ENCODE measurements around the gene KRTAP5-5.
"Not testable (repeated sequence)": the region's sequence is repeated elsewhere in the genome, so short reads cannot be mapped to it uniquely, and the experiment has no call there.

Gene KRTAP5-5

DNA sequence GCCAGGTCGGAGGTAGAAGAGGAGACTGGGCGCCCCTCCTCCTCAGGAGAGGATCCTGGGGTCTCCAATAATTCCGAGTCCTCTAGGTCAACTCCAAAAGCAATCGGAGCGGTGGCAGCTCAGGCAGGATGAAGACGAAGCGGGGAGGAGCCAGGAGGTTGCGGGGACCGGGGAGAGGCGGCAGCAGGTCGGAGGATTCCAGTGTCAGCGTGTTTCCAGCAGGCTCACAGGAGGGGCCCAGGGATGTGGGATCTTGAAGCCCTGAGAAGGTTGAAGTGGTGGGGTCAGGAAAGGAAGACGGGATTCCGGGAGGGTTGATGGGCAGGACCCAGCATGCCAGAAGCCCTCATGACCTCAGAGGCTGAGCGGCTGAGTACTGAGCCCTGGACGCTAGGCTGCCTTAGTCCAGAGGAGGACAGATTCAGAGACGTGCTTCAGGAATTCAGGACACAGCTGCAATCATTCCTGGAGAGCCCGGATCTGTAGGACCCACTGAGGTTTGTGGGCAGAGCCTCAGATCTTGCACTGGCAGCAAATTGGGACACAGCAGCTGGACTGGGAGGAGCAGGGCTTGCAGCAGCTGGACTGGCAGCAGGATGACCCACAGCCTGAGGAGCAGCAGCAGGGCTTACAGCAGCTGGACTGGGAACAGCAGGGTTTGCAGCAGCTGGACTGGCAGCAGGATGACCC, 22.3 kb upstream of the KRTAP5-5 start:
- not testable (repeated sequence) for H3K27ac ChIP-seq (ENCODE audit: low read depth, low read length); H2AFZ ChIP-seq (ENCODE audit: low read length, unreplicated experiment); H3K4me3 ChIP-seq (ENCODE audit: low read depth, low read length); H3K4me1 ChIP-seq (ENCODE audit: control insufficient read depth, insufficient read depth, low read length, unreplicated experiment); H3K36me3 ChIP-seq (ENCODE audit: insufficient read depth, low read length); H3K79me2 ChIP-seq (ENCODE audit: control insufficient read depth, insufficient read depth, low read length, unreplicated experiment)
- peaks cover 52% of the 10 kb centered on the region for H3K27me3 ChIP-seq (ENCODE audit: insufficient read depth, low read length)

DNA sequence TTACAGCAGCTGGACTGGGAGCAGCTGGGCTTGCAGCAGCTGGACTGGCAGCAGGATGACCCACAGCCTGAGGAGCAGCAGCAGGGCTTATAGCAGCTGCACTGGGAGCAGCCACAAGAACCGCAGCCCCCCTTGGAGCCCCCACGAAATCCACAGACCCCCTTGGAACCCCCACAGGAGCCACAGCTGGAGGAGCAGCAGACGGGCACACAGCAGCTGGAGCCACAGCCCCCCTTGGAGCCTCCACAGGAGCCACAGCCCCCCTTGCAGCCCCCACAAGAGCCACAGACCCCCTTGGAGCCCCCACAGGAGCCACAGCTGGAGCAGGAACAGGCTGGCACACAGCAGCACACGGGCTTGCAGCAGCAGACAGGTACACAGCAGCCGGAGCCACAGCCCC, 21.7 kb upstream of the KRTAP5-5 start:
- peaks cover 46% of the 10 kb centered on the region for H3K27me3 ChIP-seq (ENCODE audit: insufficient read depth, low read length)
- H2AFZ ChIP-seq (ENCODE audit: low read length, unreplicated experiment); H3K79me2 ChIP-seq (ENCODE audit: control insufficient read depth, insufficient read depth, low read length, unreplicated experiment); H3K36me3 ChIP-seq (ENCODE audit: insufficient read depth, low read length); H3K4me1 ChIP-seq (ENCODE audit: control insufficient read depth, insufficient read depth, low read length, unreplicated experiment); H3K4me3 ChIP-seq (ENCODE audit: low read depth, low read length); H3K27ac ChIP-seq (ENCODE audit: low read depth, low read length): not testable (repeated sequence)

DNA sequence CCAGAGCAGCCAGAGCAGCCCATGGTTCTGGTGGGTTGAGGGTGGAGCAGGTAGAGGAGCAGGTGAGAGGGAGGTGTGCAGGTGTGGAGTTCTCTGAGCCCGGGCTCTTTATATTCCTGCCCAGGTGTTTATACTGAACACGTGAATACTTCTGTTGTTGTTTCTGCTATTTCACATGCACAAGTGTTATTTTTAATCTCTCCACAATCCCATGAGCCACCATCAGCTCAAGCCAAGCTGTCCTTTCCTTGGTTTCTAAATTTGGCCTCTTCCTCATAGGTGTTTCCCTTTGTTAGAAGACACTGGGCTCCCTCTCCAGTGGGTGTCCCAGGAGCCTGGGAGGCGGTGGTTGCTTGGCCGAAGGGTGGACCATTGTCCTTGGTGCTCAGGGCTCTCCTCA, 21.2 kb upstream of the KRTAP5-5 start, which contains the start of gene KRTAP5-3:
KRTAP5-3 (minus strand) TSS at position 101 of the 400 bp plus-strand sequence; CDS start at position 23, 78 bp downstream.
- H3K79me2 ChIP-seq (ENCODE audit: control insufficient read depth, insufficient read depth, low read length, unreplicated experiment): no peaks in the 10 kb centered on the region
- peaks cover 45% of the 10 kb centered on the region for H3K27me3 ChIP-seq (ENCODE audit: insufficient read depth, low read length)
- no peaks in the 10 kb centered on the region for H3K4me1 ChIP-seq (ENCODE audit: control insufficient read depth, insufficient read depth, low read length, unreplicated experiment)
- no peak within 1 kb of the TSS for H3K4me3 ChIP-seq (ENCODE audit: low read depth, low read length)
- no peaks in the 10 kb centered on the region for H3K36me3 ChIP-seq (ENCODE audit: insufficient read depth, low read length)
- H2AFZ ChIP-seq (ENCODE audit: low read length, unreplicated experiment): no peak within 1 kb of the TSS
- H3K27ac ChIP-seq (ENCODE audit: low read depth, low read length): no peak within 1 kb of the TSS

GRCh38 chr11:1618231-1618630, 11.3 kb upstream of the KRTAP5-5 start:
- Histone ChIP-seq H3K27ac (ENCODE audit: low read depth, low read length) (no peak overlapping the region), H2AFZ (ENCODE audit: low read length, unreplicated experiment) (no peak overlapping the region), H3K79me2 (ENCODE audit: control insufficient read depth, insufficient read depth, low read length, unreplicated experiment) (no peaks in the 10 kb centered on the region), H3K27me3 (ENCODE audit: insufficient read depth, low read length) (peaks cover 67% of the 10 kb centered on the region), H3K36me3 (ENCODE audit: insufficient read depth, low read length) (no peaks in the 10 kb centered on the region), H3K4me3 (ENCODE audit: low read depth, low read length) (no peak overlapping the region), H3K4me1 (ENCODE audit: control insufficient read depth, insufficient read depth, low read length, unreplicated experiment) (no peaks in the 10 kb centered on the region)

DNA sequence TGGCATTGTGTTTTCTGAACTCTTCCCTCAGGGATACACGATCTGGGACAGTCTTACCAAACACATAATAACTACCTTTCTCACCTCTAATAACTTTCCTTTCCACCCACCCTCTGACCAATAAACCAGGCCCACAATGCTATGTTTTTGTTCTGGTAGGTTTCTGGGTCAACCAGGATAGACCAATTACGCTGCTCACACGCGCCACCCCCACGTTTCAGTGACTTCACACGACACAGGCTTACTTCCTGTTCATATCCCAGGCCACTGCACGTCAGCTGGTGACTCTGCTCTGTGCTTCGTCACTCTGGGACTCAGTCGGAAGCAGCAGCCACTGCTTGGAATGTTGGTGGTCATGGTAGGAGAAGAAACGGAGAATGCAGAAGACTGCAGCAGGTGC, 10.1 kb upstream of the KRTAP5-5 start:
- Histone ChIP-seq H3K79me2 (ENCODE audit: control insufficient read depth, insufficient read depth, low read length, unreplicated experiment) (no peaks in the 10 kb centered on the region), H3K36me3 (ENCODE audit: insufficient read depth, low read length) (no peaks in the 10 kb centered on the region), H3K4me3 (ENCODE audit: low read depth, low read length) (no peak overlapping the region), H3K27ac (ENCODE audit: low read depth, low read length) (no peak overlapping the region), H2AFZ (ENCODE audit: low read length, unreplicated experiment) (no peak overlapping the region), H3K27me3 (ENCODE audit: insufficient read depth, low read length) (peaks cover 65% of the 10 kb centered on the region), H3K4me1 (ENCODE audit: control insufficient read depth, insufficient read depth, low read length, unreplicated experiment) (no peaks in the 10 kb centered on the region)

GRCh38 chr11:1622086-1622485, 7.5 kb upstream of the KRTAP5-5 start, which contains the start of gene KRTAP5-4:
Gene KRTAP5-4 (minus strand): TSS chr11:1622138. CDS start chr11:1622093, 45 bp downstream.
- no peaks in the 10 kb centered on the region for H3K4me1 ChIP-seq (ENCODE audit: control insufficient read depth, insufficient read depth, low read length, unreplicated experiment)
- no peak within 1 kb of the TSS for H2AFZ ChIP-seq (ENCODE audit: low read length, unreplicated experiment)
- H3K36me3 ChIP-seq (ENCODE audit: insufficient read depth, low read length): no peaks in the 10 kb centered on the region
- no peak within 1 kb of the TSS for H3K27ac ChIP-seq (ENCODE audit: low read depth, low read length)
- peaks cover 65% of the 10 kb centered on the region for H3K27me3 ChIP-seq (ENCODE audit: insufficient read depth, low read length)
- no peaks in the 10 kb centered on the region for H3K79me2 ChIP-seq (ENCODE audit: control insufficient read depth, insufficient read depth, low read length, unreplicated experiment)
- H3K4me3 ChIP-seq (ENCODE audit: low read depth, low read length): no peak within 1 kb of the TSS

- H3K27ac ChIP-seq (ENCODE audit: low read depth, low read length): no peak overlapping the region
Observed at GRCh38 chr11:1623716-1624115, 5.9 kb upstream of the KRTAP5-5 start.

GRCh38 chr11:1624621-1625020, 5.0 kb upstream of the KRTAP5-5 start:
- Histone ChIP-seq H3K27me3 (ENCODE audit: insufficient read depth, low read length) (peaks cover 68% of the 10 kb centered on the region), H3K4me1 (ENCODE audit: control insufficient read depth, insufficient read depth, low read length, unreplicated experiment) (no peaks in the 10 kb centered on the region), H3K79me2 (ENCODE audit: control insufficient read depth, insufficient read depth, low read length, unreplicated experiment) (no peaks in the 10 kb centered on the region), H3K27ac (ENCODE audit: low read depth, low read length) (no peak overlapping the region), H3K4me3 (ENCODE audit: low read depth, low read length) (no peak overlapping the region), H3K36me3 (ENCODE audit: insufficient read depth, low read length) (no peaks in the 10 kb centered on the region), H2AFZ (ENCODE audit: low read length, unreplicated experiment) (no peak overlapping the region)

More at GRCh38 chr11:1623716-1624115, 5.9 kb upstream of the KRTAP5-5 start:
- Histone ChIP-seq H2AFZ (ENCODE audit: low read length, unreplicated experiment) (no peak overlapping the region), H3K4me3 (ENCODE audit: low read depth, low read length) (no peak overlapping the region), H3K36me3 (ENCODE audit: insufficient read depth, low read length) (no peaks in the 10 kb centered on the region), H3K27me3 (ENCODE audit: insufficient read depth, low read length) (peaks cover 70% of the 10 kb centered on the region), H3K4me1 (ENCODE audit: control insufficient read depth, insufficient read depth, low read length, unreplicated experiment) (no peaks in the 10 kb centered on the region), H3K79me2 (ENCODE audit: control insufficient read depth, insufficient read depth, low read length, unreplicated experiment) (no peaks in the 10 kb centered on the region)

- H3K4me3 ChIP-seq (ENCODE audit: low read depth, low read length): no peak overlapping the region
- no peaks in the 10 kb centered on the region for H3K79me2 ChIP-seq (ENCODE audit: control insufficient read depth, insufficient read depth, low read length, unreplicated experiment)
- no peak overlapping the region for H2AFZ ChIP-seq (ENCODE audit: low read length, unreplicated experiment)
- H3K27me3 ChIP-seq (ENCODE audit: insufficient read depth, low read length): peaks cover 63% of the 10 kb centered on the region
- H3K36me3 ChIP-seq (ENCODE audit: insufficient read depth, low read length): no peaks in the 10 kb centered on the region
- H3K4me1 ChIP-seq (ENCODE audit: control insufficient read depth, insufficient read depth, low read length, unreplicated experiment): no peaks in the 10 kb centered on the region
- no peak overlapping the region for H3K27ac ChIP-seq (ENCODE audit: low read depth, low read length)
Observed at GRCh38 chr11:1625541-1625940, 4.0 kb upstream of the KRTAP5-5 start.

DNA sequence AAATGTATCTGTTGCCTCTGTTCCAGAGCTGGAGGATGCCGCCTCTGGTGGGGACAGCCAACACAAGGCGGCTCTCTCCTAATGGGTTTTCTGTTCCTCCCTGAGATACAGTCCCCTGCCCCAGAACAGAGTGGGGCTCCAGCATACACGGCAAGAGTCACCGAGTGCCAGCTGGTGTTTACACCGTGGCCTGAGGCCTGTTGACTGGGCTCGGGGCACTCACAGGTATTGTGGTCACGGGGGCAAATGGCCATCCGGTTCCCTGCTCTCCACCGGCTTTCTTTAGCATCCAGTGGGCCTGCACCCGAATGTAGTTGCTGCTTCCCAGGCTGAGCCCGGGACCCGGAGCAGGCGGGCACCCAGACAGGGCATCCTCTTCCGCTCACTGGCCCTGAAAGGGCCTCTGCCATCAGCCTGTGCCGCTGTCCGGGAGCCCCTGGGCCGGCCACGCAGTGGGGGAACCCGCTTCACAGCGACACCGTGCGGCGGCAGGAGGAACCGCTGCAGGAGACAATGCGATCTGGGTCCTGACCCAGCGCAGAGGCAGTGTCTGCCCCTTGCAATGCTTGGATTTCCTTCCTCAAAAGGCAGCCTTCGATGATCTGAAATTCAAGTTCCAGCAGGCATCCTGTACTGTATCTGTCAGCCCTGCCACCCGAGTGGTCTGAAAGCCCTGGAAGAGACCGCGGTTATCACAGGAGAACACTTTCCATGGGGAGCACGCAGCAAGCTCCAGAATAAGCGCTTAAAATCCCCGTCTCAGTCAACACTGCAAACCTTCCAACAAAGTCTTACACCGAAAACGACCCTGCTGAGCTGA, 859 bp upstream of the KRTAP5-5 start:
- H3K27ac ChIP-seq (ENCODE audit: low read depth, low read length): no peak overlapping the region
- H3K27me3 ChIP-seq (ENCODE audit: insufficient read depth, low read length): peaks cover 81% of the 10 kb centered on the region
- no peak overlapping the region for H2AFZ ChIP-seq (ENCODE audit: low read length, unreplicated experiment)
- H3K4me3 ChIP-seq (ENCODE audit: low read depth, low read length): no peak overlapping the region
- no peaks in the 10 kb centered on the region for H3K36me3 ChIP-seq (ENCODE audit: insufficient read depth, low read length)
- no peaks in the 10 kb centered on the region for H3K79me2 ChIP-seq (ENCODE audit: control insufficient read depth, insufficient read depth, low read length, unreplicated experiment)
- no peaks in the 10 kb centered on the region for H3K4me1 ChIP-seq (ENCODE audit: control insufficient read depth, insufficient read depth, low read length, unreplicated experiment)

DNA sequence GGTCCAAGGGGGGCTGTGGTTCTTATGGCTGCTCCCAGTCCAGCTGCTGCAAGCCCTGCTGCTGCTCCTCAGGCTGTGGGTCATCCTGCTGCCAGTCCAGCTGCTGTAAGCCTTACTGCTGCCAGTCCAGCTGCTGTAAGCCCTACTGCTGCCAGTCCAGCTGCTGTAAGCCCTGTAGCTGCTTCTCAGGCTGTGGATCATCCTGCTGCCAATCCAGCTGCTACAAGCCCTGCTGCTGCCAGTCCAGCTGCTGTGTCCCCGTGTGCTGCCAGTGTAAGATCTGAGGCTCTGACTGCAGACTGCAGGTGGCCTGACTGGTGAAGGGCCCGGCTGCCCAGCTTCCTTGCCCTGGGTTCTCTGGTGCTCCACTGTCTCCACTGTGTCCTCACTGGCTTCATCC, 696 bp downstream of the KRTAP5-5 start:
- no peak overlapping the region for H3K4me3 ChIP-seq (ENCODE audit: low read depth, low read length)
- H3K36me3 ChIP-seq (ENCODE audit: insufficient read depth, low read length): no peaks in the 10 kb centered on the region
- H3K79me2 ChIP-seq (ENCODE audit: control insufficient read depth, insufficient read depth, low read length, unreplicated experiment): no peaks in the 10 kb centered on the region
- H3K27me3 ChIP-seq (ENCODE audit: insufficient read depth, low read length): peaks cover 82% of the 10 kb centered on the region
- H3K27ac ChIP-seq (ENCODE audit: low read depth, low read length): no peak overlapping the region
- no peaks in the 10 kb centered on the region for H3K4me1 ChIP-seq (ENCODE audit: control insufficient read depth, insufficient read depth, low read length, unreplicated experiment)
- no peak overlapping the region for H2AFZ ChIP-seq (ENCODE audit: low read length, unreplicated experiment)
